LNCaP clone FGC (cell line): Measurements from ENCODE around the gene CXCR4.

Source experiments
- DNase-seq: peaks from one replicate; pipeline ENCODE4 v3.0.0-alpha.2; 2011; ENCODE audit warnings: low read depth
- H3K4me3 ChIP-seq: 2 replicates; pipeline ENCODE4 v1.5.1; 2011; ENCODE audit warnings: mild to moderate bottlenecking, low read depth, low read length, control low read depth
- CTCF ChIP-seq: IDR thresholded peaks from 2 replicates; pipeline ENCODE4 v1.5.1; 2012; ENCODE audit warnings: mild to moderate bottlenecking; ENCODE audit not compliant: control insufficient read depth, insufficient read depth; ENCODE audit errors: extremely low read depth

CXCR4 gene

GRCh38 chr2:136108463-136108862 is 9.5 kb downstream of the CXCR4 start:
- TF ChIP-seq CTCF, result no peak
- no peak overlapping the region for H3K4me3 ChIP-seq

GRCh38 chr2:136107051-136108033 is 10.6 kb downstream of the CXCR4 start:
- TF ChIP-seq CTCF, result no peak
- H3K4me3 ChIP-seq, result no peak overlapping the region
- DNase-seq, result no peak

More at GRCh38 chr2:136108463-136108862, 9.5 kb downstream of the CXCR4 start:
- DNase-seq, result no peak

GRCh38 chr2:136106505-136106904 is 11.4 kb downstream of the CXCR4 start:
- H3K4me3 ChIP-seq, result no peak overlapping the region
- no peak for DNase-seq
- no peak for TF ChIP-seq CTCF

- no peak overlapping the region for H3K4me3 ChIP-seq
- TF ChIP-seq CTCF, result no peak
- no peak for DNase-seq
Measured at GRCh38 chr2:136104977-136105376, 13.0 kb downstream of the CXCR4 start.

- no peak for TF ChIP-seq CTCF
- no peak for DNase-seq
- H3K4me3 ChIP-seq, result no peak overlapping the region
Measured at GRCh38 chr2:136101042-136101441, 16.9 kb downstream of the CXCR4 start.

- DNase-seq, result no peak
- no peak for TF ChIP-seq CTCF
- H3K4me3 ChIP-seq, result no peak overlapping the region
Measured at GRCh38 chr2:136098441-136098840, 19.5 kb downstream of the CXCR4 start.
